PC-9 (cell line): ENCODE measurements around the gene RPS19BP1.

ENCODE experiments used
- CTCF ChIP-seq: fragments of 200-600 bp; sonication (generic); conservative IDR thresholded peaks from 2 replicates; pipeline ENCODE4 v1.6.1; 2017; ENCODE audit warnings: mixed run types, antibody characterized with exemption, mild to moderate bottlenecking, moderate library complexity
- EZH2 ChIP-seq: fragments of 200-600 bp; sonication (generic); IDR thresholded peaks from 2 replicates; pipeline ENCODE4 v1.8.0; 2017; ENCODE audit warnings: antibody characterized with exemption, low read depth

- no peak for TF ChIP-seq CTCF
- TF ChIP-seq EZH2: no peak
Measured at GRCh38 chr22:39490135-39490798, 42.3 kb downstream of the RPS19BP1 start.
